H9 (cell line): ENCODE data around the gene OSTF1. TPM values are rescaled to one million over a fixed set of nuclear protein-coding genes. Genes with fewer than 3 reads are reported as not detected.

Experiments used
- DNase-seq: peaks from one replicate; pipeline ENCODE4 v3.0.0-alpha.2; 2017
- H2AFZ ChIP-seq: one replicate; pipeline ENCODE4 v1.6.1; 2013; ENCODE audit warnings: mild to moderate bottlenecking, low read length, control low read depth, moderate library complexity
- H2AK5ac ChIP-seq: 2 replicates; pipeline ENCODE4 v1.6.1; 2013; ENCODE audit warnings: low read length, control low read depth, mixed read lengths; ENCODE audit not compliant: insufficient read length
- H2BK120ac ChIP-seq: one replicate; pipeline ENCODE4 v1.6.1; 2013; ENCODE audit warnings: low read depth, mild to moderate bottlenecking, low read length, control low read depth, inconsistent platforms; ENCODE audit not compliant: poor library complexity, severe bottlenecking
- H2BK12ac ChIP-seq: 2 replicates; pipeline ENCODE4 v1.6.1; 2013; ENCODE audit warnings: low read length, control low read depth, mixed read lengths, low read depth; ENCODE audit not compliant: insufficient read length
- H2BK15ac ChIP-seq: 2 replicates; pipeline ENCODE4 v1.6.1; 2013; ENCODE audit warnings: low read depth, low read length, control low read depth
- H2BK20ac ChIP-seq: one replicate; pipeline ENCODE4 v1.6.1; 2013; ENCODE audit warnings: low read depth, mild to moderate bottlenecking, low read length, control low read depth, inconsistent platforms; ENCODE audit not compliant: poor library complexity, severe bottlenecking
- H2BK5ac ChIP-seq: 2 replicates; pipeline ENCODE4 v1.6.1; 2013; ENCODE audit warnings: low read length, control low read depth, mixed read lengths; ENCODE audit not compliant: insufficient read length
- H3K14ac ChIP-seq: 2 replicates; pipeline ENCODE4 v1.6.1; 2013; ENCODE audit warnings: low read length, control low read depth; ENCODE audit not compliant: insufficient read depth
- H3K18ac ChIP-seq: 2 replicates; pipeline ENCODE4 v1.6.1; 2013; ENCODE audit warnings: low read depth, mild to moderate bottlenecking, mixed read lengths, low read length, control low read depth; ENCODE audit not compliant: insufficient read length
- H3K23ac ChIP-seq: 2 replicates; pipeline ENCODE4 v1.6.1; 2013; ENCODE audit warnings: low read length, control low read depth, mixed read lengths, low read depth; ENCODE audit not compliant: insufficient read length
- H3K23me2 ChIP-seq: 2 replicates; pipeline ENCODE4 v1.6.1; 2013; ENCODE audit warnings: low read depth, mild to moderate bottlenecking, mixed read lengths, low read length, control low read depth; ENCODE audit not compliant: insufficient read length, poor library complexity, severe bottlenecking
- H3K27ac ChIP-seq: 2 replicates; pipeline ENCODE4 v1.5.1; 2013; ENCODE audit warnings: low read length, control low read depth, mixed read lengths, low read depth; ENCODE audit not compliant: insufficient read length
- H3K27me3 ChIP-seq: 2 replicates; pipeline ENCODE4 v1.6.1; 2013; ENCODE audit warnings: low read length, control low read depth, inconsistent platforms; ENCODE audit not compliant: insufficient read depth
- H3K4ac ChIP-seq: 2 replicates; pipeline ENCODE4 v1.6.1; 2013; ENCODE audit warnings: low read depth, mild to moderate bottlenecking, control low read depth, inconsistent platforms, low read length, moderate library complexity
- H3K4me1 ChIP-seq: 2 replicates; pipeline ENCODE4 v1.6.1; 2013; ENCODE audit warnings: low read length, control low read depth, inconsistent platforms; ENCODE audit not compliant: insufficient read depth
- H3K4me2 ChIP-seq: 2 replicates; pipeline ENCODE4 v1.6.1; 2013; ENCODE audit warnings: low read length, control low read depth, mixed read lengths; ENCODE audit not compliant: insufficient read length, insufficient read depth
- H3K56ac ChIP-seq: 2 replicates; pipeline ENCODE4 v1.6.1; 2013; ENCODE audit warnings: low read depth, mild to moderate bottlenecking, mixed read lengths, low read length, control low read depth; ENCODE audit not compliant: insufficient read length
- H3K79me1 ChIP-seq: 2 replicates; pipeline ENCODE4 v1.6.1; 2013; ENCODE audit warnings: low read depth, mild to moderate bottlenecking, moderate library complexity, low read length, control low read depth, inconsistent platforms; ENCODE audit not compliant: insufficient read depth, poor library complexity, severe bottlenecking
- H3K79me2 ChIP-seq: 2 replicates; pipeline ENCODE4 v1.6.1; 2013; ENCODE audit warnings: low read length, control low read depth, inconsistent platforms; ENCODE audit not compliant: insufficient read depth
- H3K9ac ChIP-seq: 2 replicates; pipeline ENCODE4 v1.6.1; 2013; ENCODE audit warnings: low read length, control low read depth, mixed read lengths; ENCODE audit not compliant: insufficient read length; ENCODE audit errors: extremely low read depth
- H3K9me3 ChIP-seq: one replicate; pipeline ENCODE4 v1.6.1; 2013; ENCODE audit warnings: low read depth, low read length, inconsistent platforms; ENCODE audit not compliant: control insufficient read depth
- H3T11ph ChIP-seq: one replicate; pipeline ENCODE4 v1.6.1; 2013; ENCODE audit warnings: mild to moderate bottlenecking, low read length, control low read depth, inconsistent platforms
- H4K20me1 ChIP-seq: one replicate; pipeline ENCODE4 v1.6.1; 2013; ENCODE audit not compliant: control insufficient read depth, insufficient read length, insufficient read depth
- H4K5ac ChIP-seq: 2 replicates; pipeline ENCODE4 v1.6.1; 2013; ENCODE audit warnings: low read depth, mild to moderate bottlenecking, mixed read lengths, low read length, control low read depth; ENCODE audit not compliant: insufficient read length
- H4K8ac ChIP-seq: replicated peaks from 2 replicates; pipeline ENCODE4 v1.6.1; 2013; ENCODE audit warnings: low read length, control low read depth, mixed read lengths, low read depth; ENCODE audit not compliant: insufficient read length
- H4K91ac ChIP-seq: 2 replicates; pipeline ENCODE4 v1.6.1; 2013; ENCODE audit warnings: low read depth, mild to moderate bottlenecking, moderate library complexity, mixed read lengths, low read length, control low read depth; ENCODE audit not compliant: insufficient read length
- H3K27ac Mint-ChIP-seq, 3 experiments: 2 replicates in 2 of 3; 3 replicates in 1 of 3; pipeline ENCODE4 v1.8.0; 2020 to 2021; ENCODE audit warnings: mixed read lengths in 3 of 3, mild to moderate bottlenecking in 1 of 3, moderate library complexity in 1 of 3
- H3K27me3 Mint-ChIP-seq: 2 replicates; pipeline ENCODE4 v1.8.0; 2021; ENCODE audit warnings: low read depth, mild to moderate bottlenecking, moderate library complexity, mixed read lengths
- H3K36me3 Mint-ChIP-seq, 3 experiments: 2 replicates in 2 of 3; 3 replicates in 1 of 3; pipeline ENCODE4 v1.8.0; 2020 to 2021; ENCODE audit warnings: low read depth in 3 of 3, mixed read lengths in 3 of 3; ENCODE audit not compliant: insufficient read depth in 1 of 3
- H3K4me1 Mint-ChIP-seq, 2 experiments: 2 replicates each; pipeline ENCODE4 v1.8.0; 2020; ENCODE audit warnings: mixed read lengths in 2 of 2
- H3K4me3 Mint-ChIP-seq, 2 experiments: 2 replicates in 1 of 2; 3 replicates in 1 of 2; pipeline ENCODE4 v1.8.0; 2020 to 2021; ENCODE audit warnings: mild to moderate bottlenecking in 2 of 2, mixed read lengths in 2 of 2, moderate library complexity in 1 of 2
- H3K9me3 Mint-ChIP-seq, 2 experiments: 2 replicates in 1 of 2; 3 replicates in 1 of 2; pipeline ENCODE4 v1.8.0; 2020; ENCODE audit warnings: mild to moderate bottlenecking in 2 of 2, mixed read lengths in 2 of 2, moderate library complexity in 1 of 2
- total RNA-seq: library from RNA; stranded (reverse); gene quantifications from 2 replicates; pipeline ENCODE4 v1.2.1, GENCODE V29; 2021
- TF ChIP-seq, protein P1 (sequence below): fragments of 200-600 bp; sonication (generic); conservative IDR thresholded peaks from 3 replicates; pipeline ENCODE4 v1.8.0; 2021; ENCODE audit warnings: antibody characterized with exemption, mild to moderate bottlenecking

The OSTF1 gene
- total RNA-seq, 1 experiment from 2014 or later, result 16.1 TPM

DNA sequence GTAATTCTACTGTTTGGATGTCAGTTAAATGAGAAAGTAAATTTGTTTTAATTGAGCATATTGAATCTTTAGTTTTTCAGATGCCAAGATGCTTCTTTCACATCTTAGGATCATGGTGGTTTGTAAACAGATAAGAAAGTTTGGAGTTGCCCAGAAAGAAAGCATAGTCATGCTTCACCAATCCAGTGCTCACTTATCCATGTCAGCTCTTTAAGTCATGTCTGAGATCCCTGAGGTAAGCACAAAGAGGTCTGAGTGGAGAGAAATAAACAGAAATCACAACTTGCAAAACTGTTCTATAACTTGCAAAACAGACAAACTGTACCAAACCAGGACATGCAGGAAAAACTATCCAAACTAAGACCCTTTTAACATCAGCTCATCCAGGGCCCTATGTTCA, 87.7 kb downstream of the OSTF1 start:
- Mint-ChIP-seq H3K36me3 (no peaks in the 10 kb centered on the region), H3K9me3 (peaks cover 0 to 2% of the 10 kb centered on the region in 2 experiments; a peak in 1 of 5 replicates), H3K4me1 (no peaks in the 10 kb centered on the region), H3K27me3 (no peaks in the 10 kb centered on the region), H3K27ac (no peak overlapping the region), H3K4me3 (no peak overlapping the region)
- H3K79me1 ChIP-seq, result no peaks in the 10 kb centered on the region
- H2BK12ac ChIP-seq, result no peak overlapping the region
- H2AFZ ChIP-seq, result no peak overlapping the region
- H4K8ac ChIP-seq, result no peak overlapping the region
- no peak overlapping the region for H3K56ac ChIP-seq
- no peak overlapping the region for H2BK20ac ChIP-seq
- no peak overlapping the region for H3K23ac ChIP-seq
- H4K91ac ChIP-seq, result no peak overlapping the region
- H4K20me1 ChIP-seq, result no peaks in the 10 kb centered on the region
- no peak overlapping the region for H3K4ac ChIP-seq
- no peak overlapping the region for H3K27ac ChIP-seq
- TF ChIP-seq, protein P1, sequence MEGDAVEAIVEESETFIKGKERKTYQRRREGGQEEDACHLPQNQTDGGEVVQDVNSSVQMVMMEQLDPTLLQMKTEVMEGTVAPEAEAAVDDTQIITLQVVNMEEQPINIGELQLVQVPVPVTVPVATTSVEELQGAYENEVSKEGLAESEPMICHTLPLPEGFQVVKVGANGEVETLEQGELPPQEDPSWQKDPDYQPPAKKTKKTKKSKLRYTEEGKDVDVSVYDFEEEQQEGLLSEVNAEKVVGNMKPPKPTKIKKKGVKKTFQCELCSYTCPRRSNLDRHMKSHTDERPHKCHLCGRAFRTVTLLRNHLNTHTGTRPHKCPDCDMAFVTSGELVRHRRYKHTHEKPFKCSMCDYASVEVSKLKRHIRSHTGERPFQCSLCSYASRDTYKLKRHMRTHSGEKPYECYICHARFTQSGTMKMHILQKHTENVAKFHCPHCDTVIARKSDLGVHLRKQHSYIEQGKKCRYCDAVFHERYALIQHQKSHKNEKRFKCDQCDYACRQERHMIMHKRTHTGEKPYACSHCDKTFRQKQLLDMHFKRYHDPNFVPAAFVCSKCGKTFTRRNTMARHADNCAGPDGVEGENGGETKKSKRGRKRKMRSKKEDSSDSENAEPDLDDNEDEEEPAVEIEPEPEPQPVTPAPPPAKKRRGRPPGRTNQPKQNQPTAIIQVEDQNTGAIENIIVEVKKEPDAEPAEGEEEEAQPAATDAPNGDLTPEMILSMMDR, result no peak
- no peaks in the 10 kb centered on the region for H3K4me1 ChIP-seq
- H4K5ac ChIP-seq, result no peak overlapping the region
- H3K18ac ChIP-seq, result no peak overlapping the region
- H3K27me3 ChIP-seq, result no peaks in the 10 kb centered on the region
- H3K14ac ChIP-seq, result no peak overlapping the region
- no peak overlapping the region for H2BK5ac ChIP-seq
- no peaks in the 10 kb centered on the region for H3K23me2 ChIP-seq
- no peak overlapping the region for H3T11ph ChIP-seq
- no peak overlapping the region for H3K4me2 ChIP-seq
- H2AK5ac ChIP-seq, result no peak overlapping the region
- DNase-seq, result no peak
- no peaks in the 10 kb centered on the region; the same call in 1 of the 2 replicates for H3K79me2 ChIP-seq
- H2BK15ac ChIP-seq, result no peak overlapping the region
- H3K9me3 ChIP-seq, result no peaks in the 10 kb centered on the region
- H3K9ac ChIP-seq, result no peak overlapping the region
- no peak overlapping the region for H2BK120ac ChIP-seq
